HepG2 (cell line): Measurements from ENCODE around the gene SIRT6. TPM values are rescaled to one million over a fixed set of nuclear protein-coding genes. Genes with fewer than 3 reads are reported as not detected.

Source experiments
- ARHGAP35 ChIP-seq: sonication (generic); formaldehyde crosslinking; IDR thresholded peaks from 2 replicates; pipeline ENCODE4 v1.9.0; 2022; ENCODE audit warnings: mild to moderate bottlenecking, inconsistent platforms, moderate library complexity, missing genetic modification reagents, borderline replicate concordance
- ATF7-NPFF ChIP-seq: sonication (generic); formaldehyde crosslinking; IDR thresholded peaks from 2 replicates; pipeline ENCODE4 v1.8.1; 2023; ENCODE audit warnings: mild to moderate bottlenecking, low read depth, missing genetic modification reagents, moderate library complexity
- ATM ChIP-seq: fragments of 450-650 bp; IDR thresholded peaks from 2 replicates; pipeline ENCODE4 v1.7.1; 2017; ENCODE audit warnings: mild to moderate bottlenecking, borderline replicate concordance
- ELF1 ChIP-seq: sonication (generic); formaldehyde crosslinking; IDR thresholded peaks from 2 replicates; pipeline ENCODE4 v1.4.0; 2020; ENCODE audit warnings: missing genetic modification reagents
- LCORL ChIP-seq, 2 experiments: fragments of 450-650 bp in 1 of 2; sonication (generic) in 1 of 2; formaldehyde crosslinking in 1 of 2; IDR thresholded peaks; 2 replicates each; pipeline versions ENCODE4 v1.5.0 to v1.6.1; 2017 to 2020; ENCODE audit warnings: antibody characterized with exemption in 1 of 2, missing genetic modification reagents in 1 of 2
- SMC3 ChIP-seq: IDR thresholded peaks from 2 replicates; pipeline ENCODE4 v1.6.1; 2011; ENCODE audit warnings: low read length, improper control_type of control experiment
- STAG1 ChIP-seq: sonication (generic); formaldehyde crosslinking; IDR thresholded peaks from 2 replicates; pipeline ENCODE4 v1.4.0; 2020; ENCODE audit warnings: missing genetic modification reagents
- TAF15 ChIP-seq: fragments of 200-400 bp; formaldehyde crosslinking; IDR thresholded peaks from one replicate; pipeline ENCODE4 v1.6.1; 2018; ENCODE audit warnings: mild to moderate bottlenecking, low read depth, low read length; ENCODE audit not compliant: poor library complexity, severe bottlenecking
- ZNF124 ChIP-seq: sonication (generic); formaldehyde crosslinking; IDR thresholded peaks from 2 replicates; pipeline ENCODE4 v1.4.0; 2020; ENCODE audit warnings: missing genetic modification reagents
- ZNF550 ChIP-seq: sonication (generic); formaldehyde crosslinking; IDR thresholded peaks from 2 replicates; pipeline ENCODE4 v1.4.0; 2020; ENCODE audit warnings: mild to moderate bottlenecking, missing genetic modification reagents, borderline replicate concordance
- polyA plus RNA-seq, 8 experiments: library from polyadenylated mRNA; depleted of rRNA in 3 of 8; stranded (reverse) in 7 of 8; unstranded in 1 of 8; fragments of >200 nt; fragmentation: Illumina TruSeq in 4 of 8; extraction: Trizol in 4 of 8; gene quantifications; 2 replicates each; pipeline versions ENCODE4 v1.2.1 to v1.2.3, GENCODE V29; 2011 to 2016; ENCODE audit warnings: low read depth in 4 of 8, missing spikeins in 1 of 8, mixed read lengths in 1 of 8; ENCODE audit not compliant: insufficient read depth in 1 of 8
- total RNA-seq, 5 experiments: library from RNA; depleted of rRNA; stranded (reverse); fragments of >200 nt; fragmentation: Illumina TruSeq; extraction: Trizol; gene quantifications; 2 replicates each; pipeline ENCODE4 v1.2.3, GENCODE V29; 2016; ENCODE audit warnings: low read depth in 1 of 5
- TF ChIP-seq, protein P1 (sequence below): sonication (generic); formaldehyde crosslinking; IDR thresholded peaks from 2 replicates; pipeline ENCODE4 v1.4.0; 2020; ENCODE audit warnings: mild to moderate bottlenecking, missing genetic modification reagents, borderline replicate concordance
- TF ChIP-seq, protein P2 (sequence below): sonication (generic); formaldehyde crosslinking; IDR thresholded peaks from 2 replicates; pipeline ENCODE4 v1.4.0; 2020; ENCODE audit warnings: mild to moderate bottlenecking, missing genetic modification reagents
- TF ChIP-seq, protein P3 (sequence below): sonication (generic); formaldehyde crosslinking; IDR thresholded peaks from 2 replicates; pipeline ENCODE4 v1.4.0; 2020; ENCODE audit warnings: mild to moderate bottlenecking, missing genetic modification reagents

Gene SIRT6
- total and polyA plus RNA-seq, 2 of the 13 experiments (the other 11 are each of a cell fraction or from before 2014, with no cell fraction given) = 11.0 to 18.4 TPM

DNA sequence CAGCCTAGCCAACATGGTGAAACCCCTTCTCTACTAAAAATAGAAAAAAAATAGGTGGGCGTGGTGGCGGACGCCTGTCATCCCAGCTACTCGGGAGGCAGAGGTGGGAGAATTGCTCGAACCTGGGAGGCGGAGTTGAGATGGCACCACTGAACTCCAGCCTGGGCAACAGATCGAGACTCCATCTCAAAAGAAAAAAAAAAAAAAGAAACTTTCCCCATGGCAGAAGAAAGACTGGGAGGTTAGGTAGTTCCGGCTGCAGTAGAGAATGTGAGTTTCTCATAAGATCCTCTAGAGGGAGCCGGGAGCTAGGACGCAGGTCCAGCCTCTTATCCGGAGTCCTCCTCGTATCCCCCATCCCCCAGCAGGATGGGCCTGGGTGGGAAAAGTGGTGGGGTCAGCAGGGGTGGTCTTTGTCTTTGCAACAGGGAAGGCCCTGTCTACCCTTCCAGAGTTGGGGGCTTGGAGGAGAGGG lies 42.1 kb downstream of the SIRT6 start (continued):
- TF ChIP-seq, protein P1, sequence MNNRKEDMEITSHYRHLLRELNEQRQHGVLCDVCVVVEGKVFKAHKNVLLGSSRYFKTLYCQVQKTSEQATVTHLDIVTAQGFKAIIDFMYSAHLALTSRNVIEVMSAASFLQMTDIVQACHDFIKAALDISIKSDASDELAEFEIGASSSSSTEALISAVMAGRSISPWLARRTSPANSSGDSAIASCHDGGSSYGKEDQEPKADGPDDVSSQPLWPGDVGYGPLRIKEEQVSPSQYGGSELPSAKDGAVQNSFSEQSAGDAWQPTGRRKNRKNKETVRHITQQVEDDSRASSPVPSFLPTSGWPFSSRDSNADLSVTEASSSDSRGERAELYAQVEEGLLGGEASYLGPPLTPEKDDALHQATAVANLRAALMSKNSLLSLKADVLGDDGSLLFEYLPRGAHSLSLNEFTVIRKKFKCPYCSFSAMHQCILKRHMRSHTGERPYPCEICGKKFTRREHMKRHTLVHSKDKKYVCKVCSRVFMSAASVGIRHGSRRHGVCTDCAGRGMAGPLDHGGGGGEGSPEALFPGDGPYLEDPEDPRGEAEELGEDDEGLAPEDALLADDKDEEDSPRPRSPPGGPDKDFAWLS (CRISPR knock-in tag) = no peak
- TF ChIP-seq, protein P2, sequence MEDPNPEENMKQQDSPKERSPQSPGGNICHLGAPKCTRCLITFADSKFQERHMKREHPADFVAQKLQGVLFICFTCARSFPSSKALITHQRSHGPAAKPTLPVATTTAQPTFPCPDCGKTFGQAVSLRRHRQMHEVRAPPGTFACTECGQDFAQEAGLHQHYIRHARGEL (CRISPR knock-in tag) = no peak
- TF ChIP-seq TAF15 (no peak), ATM (no peak), ATF7-NPFF (CRISPR knock-in tag) (no peak), ARHGAP35 (CRISPR knock-in tag) (no peak), SMC3 (peak; percentile 62), ELF1 (CRISPR knock-in tag) (no peak), ZNF550 (no peak), LCORL (IDR thresholded peaks at IDR 0.05) (no peak), LCORL (CRISPR knock-in tag; IDR thresholded peaks at IDR 0.05) (no peak), ZNF124 (CRISPR knock-in tag) (no peak), STAG1 (CRISPR knock-in tag) (peak; percentile 57)
- TF ChIP-seq, protein P3, sequence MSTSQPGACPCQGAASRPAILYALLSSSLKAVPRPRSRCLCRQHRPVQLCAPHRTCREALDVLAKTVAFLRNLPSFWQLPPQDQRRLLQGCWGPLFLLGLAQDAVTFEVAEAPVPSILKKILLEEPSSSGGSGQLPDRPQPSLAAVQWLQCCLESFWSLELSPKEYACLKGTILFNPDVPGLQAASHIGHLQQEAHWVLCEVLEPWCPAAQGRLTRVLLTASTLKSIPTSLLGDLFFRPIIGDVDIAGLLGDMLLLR (CRISPR knock-in tag) = no peak
